ENCODE measurements around the gene MAPK4. TPM values are rescaled to one million over a fixed set of nuclear protein-coding genes. Genes with fewer than 3 reads are reported as not detected.

The MAPK4 gene
- total RNA-seq, 1 donor from 2014 or later: 30.3 TPM

DNA sequence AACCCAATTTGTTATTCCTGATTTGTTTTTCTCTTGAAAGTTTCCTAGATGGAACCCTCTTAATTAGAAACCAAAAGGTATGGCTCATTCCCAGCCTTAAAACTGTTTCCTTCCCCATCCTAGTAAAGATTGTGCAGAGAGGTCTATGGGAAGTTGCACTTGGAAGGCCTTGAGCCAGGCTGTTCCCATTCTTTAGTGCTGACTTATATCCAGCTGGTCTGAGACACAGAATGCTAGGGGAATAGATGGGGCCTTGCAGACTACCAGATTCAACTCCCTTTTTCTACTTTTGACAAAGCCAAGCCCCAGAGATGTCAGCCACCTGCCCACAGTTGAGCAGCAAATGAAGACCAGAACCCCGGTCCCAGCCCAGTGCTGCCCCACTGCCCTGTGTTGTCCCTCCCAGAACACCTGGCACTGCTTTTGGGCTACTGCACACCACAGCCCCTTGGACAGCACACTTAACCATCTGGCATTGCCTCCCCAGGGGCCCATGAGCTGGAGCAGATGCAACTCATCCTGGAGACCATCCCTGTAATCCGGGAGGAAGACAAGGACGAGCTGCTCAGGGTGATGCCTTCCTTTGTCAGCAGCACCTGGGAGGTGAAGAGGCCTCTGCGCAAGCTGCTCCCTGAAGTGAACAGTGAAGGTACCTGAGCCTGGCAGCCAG, 161.7 kb downstream of the MAPK4 start:
- DNase-seq: no peak

DNA sequence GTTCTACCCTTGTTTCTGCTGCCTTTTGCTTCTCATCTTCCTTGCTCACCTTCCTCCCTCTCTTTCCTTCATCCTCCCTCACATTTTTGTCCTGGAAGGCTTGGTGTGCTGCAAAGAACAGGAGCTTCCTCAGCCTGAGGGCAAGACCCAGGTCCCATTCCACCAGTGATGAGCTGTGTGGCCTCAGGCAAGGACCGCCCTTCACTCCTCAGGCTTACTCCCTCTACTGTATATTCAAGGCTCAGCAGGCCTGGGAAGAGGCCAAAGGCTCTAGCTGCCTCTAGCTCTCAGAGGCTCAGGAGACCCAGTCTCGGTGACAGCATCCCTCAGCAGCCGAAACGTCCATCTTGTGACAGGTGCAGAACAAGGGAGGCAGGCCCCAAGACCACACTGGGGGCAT, 162.4 kb downstream of the MAPK4 start:
- DNase-seq: no peak

DNA sequence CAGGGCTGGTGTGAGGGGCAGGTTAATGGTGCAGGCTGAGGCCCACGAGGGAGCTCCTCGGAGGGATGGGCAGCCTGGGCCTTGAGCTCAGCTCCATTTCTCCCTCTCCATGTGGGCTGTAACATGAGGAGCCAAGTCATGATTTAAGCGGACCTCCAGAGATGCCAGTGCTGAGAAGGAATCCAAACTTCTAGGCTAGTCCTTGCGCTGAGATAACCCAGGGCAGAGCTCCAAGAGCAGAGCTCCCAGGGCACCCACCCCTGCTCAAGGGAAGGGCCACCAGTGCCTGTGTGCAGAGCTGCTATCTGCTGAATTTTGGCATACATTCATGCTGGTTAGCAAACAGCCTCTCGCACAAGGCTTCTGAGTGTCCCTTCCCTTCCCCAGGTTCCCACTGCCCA, 164.9 kb downstream of the MAPK4 start:
- DNase-seq: no peak

DNA sequence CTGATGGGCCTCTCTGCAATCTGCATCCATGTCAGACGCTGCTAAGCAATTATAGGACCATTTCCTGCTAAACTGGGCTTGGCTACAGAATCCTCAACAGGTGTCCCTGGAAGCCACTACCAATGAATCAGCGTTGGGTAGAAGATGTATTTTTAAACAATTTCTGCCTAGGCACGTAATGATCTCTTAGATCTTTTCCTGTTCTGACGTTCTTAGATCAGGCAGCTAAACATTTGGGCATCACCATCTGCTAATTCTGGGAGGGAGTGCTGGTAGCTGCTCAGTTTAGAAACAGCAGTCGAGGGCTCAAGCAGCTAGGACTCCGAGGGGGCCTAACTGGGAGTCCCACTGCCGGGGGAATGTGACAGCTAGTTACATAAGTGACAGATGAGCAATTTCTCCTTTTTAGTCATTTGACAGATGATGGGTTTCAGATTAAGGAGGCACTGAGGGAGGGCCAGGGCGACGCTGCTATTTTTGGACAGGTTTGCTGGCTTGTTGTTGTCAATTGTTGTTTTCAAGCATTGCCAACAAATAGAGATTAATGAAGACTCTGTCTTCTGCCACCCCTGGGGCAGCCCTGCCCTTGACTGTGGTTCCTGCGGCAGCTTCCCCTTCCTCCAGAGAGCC, 167.2 kb downstream of the MAPK4 start:
- peak; percentile 35 for DNase-seq

DNA sequence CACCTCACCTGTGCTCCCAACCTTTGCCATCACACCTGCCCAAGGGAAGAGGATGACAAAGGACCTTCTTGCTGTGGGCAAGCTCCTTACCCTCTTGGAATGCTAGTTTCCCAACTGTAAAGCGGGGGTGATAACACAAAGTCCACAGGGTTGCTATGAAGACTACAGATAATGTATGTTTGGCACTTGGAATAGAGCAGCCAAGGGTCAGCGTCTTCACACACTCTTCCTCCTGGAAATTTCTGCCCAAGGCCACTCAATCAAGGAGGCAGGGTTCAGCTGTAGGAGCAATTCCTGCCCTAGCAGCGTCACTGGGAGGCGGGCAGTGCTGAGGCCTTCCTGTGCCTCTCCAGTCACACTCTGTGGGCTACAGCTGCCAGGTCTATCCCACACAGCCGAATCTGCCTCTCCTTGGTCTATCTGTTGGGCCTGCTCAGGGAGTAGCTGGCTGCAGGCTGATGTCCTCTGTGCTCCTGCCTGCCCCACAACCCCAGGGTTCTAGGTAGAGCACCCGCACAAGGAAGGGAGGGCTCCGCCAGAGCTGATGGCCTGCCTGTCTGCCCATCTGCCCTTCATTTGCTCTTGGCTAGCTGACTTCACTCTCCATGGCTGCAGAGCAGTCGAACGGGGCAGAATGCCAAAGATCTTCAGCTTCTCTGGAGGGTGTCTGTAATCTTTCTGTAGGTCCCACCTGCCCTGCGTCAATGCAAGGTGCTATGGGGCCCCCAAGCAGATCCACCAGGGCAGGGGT, 168.0 kb downstream of the MAPK4 start:
- peak; percentile 36 for DNase-seq

DNA sequence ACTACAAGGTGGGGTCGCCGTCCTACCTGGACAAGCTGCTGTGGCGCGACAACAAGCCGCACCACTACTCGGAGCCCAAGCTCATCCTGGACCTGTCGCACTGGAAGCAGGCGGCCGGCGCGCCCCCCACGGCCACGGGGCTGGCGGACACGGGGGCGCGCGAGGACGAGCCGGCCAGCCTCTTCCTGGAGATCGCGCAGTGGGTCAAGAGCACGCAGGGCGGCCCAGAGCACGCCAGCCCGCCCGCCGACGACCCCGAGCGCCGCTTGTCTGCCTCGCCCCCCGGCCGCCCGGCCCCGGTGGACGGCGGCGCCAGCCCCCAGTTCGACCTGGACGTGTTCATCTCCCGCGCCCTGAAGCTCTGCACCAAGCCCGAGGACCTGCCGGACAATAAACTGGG, 169.5 kb downstream of the MAPK4 start:
- DNase-seq: no peak

DNA sequence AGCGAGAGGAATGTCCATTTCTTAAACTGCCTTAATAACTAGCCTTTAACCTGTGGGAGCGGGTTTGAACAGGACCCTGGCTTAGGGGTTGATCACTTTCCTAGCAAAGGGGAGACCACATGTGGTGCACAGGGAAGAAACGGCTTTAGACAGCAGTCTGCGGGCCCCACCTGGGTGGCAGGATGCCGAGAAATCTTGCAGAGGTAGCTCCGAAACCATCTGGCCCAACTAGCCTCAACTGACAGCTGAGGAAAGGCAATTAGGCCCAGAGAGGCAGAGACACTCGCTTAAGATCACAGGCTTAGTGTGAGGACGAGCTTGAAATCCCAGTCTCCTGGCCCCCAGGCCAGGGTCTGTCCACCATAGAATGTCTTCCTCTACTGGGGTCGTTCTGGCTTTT, 170.1 kb downstream of the MAPK4 start:
- no peak for DNase-seq

DNA sequence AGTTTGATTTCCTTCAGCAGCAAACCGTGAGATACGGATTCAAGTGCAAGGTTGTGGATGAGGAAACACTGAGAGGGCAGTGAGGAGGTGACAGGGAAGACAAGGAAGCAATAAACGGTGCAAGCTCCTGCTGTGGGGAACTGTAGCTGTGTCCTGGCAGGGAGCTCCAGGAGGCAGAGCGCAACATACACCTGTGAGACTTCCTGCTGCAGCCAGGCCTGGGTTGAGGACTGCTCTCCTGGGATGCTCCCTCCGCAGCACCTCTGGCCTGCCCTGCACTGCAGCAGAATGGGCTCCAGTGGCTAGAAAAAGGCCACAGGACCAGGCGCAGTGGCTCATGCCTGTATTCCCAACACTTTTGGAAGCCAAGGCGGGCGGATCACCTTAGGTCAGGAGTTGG, 174.5 kb downstream of the MAPK4 start:
- no peak for DNase-seq

DNA sequence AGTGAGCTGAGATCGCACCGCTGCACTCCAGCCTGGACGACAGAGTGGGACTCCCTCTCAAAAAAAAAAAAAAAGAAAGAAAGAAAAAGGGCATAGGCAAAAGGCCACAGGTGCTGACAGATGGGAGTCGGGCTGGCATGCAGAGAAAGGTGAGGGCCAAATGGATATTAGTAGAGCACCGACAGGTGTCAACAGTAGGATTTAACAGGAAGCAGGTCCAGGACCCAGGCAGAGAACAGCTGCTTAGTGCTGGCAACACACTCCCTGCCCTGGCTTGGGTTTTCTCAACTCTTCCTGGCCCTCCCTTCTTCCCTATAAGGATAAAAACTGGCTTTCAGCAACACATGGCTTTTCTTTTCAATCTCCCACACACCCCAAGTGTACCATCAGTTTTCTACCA, 175.0 kb downstream of the MAPK4 start:
- DNase-seq: no peak

DNA sequence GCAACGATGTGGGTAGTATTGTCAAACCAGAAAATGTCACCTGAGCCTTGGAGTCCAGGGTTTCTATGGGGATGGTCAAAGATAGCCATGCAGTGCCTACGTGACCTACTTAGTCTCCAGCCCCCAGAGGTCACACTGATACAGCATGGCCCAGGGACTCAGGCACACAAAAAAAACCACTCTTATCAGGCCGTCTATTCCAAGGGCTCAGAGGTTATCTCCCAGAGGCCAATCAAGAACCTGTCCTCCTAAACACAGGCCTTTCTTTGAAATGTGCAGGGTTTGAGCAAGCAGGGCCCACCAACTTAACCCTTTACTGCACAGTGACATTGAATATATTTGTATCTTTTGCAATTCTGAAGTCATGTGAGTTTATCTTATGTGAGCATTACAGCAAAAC, 177.2 kb downstream of the MAPK4 start:
- DNase-seq: no peak

DNA sequence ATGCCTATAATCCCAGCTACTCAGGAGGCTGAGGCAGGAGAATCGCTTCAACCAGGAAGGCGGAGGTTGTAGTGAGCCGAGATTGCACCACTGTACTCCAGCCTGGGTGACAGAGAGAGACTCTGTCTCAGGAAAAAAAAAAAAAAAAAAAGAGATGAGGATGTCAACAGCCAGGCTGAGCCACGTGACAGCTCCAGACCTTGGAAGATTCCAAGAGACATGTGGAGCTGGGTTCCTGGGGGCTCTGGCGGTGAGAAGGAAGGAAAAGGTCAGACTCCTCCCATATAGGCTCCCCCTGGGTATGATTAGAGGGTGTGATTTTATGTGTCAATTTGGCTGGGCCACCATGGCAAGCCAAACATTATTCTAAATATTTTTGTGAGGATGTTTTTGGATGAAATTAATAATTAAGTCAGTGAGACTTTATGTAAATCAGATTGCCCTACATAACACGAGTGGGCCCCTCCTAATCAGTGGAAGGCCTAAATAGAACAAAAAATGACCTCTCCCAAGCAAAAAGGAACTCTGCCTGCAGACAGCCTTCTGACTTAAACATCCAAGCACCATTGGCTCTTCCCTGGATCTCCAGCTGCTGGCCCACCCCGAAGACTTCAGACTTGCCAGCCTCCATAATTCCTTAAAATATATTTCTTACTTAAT, 178.3 kb downstream of the MAPK4 start:
- no peak for DNase-seq

DNA sequence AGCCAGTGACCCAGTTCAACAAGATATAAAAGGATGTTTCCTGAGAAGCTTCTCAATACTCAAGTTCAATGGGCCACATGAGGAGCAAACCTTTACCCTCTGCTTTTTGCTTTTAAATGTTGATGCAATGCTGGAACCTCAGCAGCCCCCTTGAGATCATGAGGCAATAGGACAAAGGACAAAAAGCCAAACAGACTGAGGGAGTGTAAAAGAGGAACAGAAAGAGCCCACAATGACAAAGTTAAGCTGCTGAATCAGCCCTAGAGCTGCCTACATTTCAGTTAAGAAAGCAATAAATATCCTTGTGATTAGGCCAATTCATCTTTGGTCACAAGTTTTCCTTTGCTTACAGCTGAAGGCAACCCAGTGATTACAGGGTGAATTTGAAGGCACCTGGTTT, 183.1 kb downstream of the MAPK4 start:
- no peak for DNase-seq

DNA sequence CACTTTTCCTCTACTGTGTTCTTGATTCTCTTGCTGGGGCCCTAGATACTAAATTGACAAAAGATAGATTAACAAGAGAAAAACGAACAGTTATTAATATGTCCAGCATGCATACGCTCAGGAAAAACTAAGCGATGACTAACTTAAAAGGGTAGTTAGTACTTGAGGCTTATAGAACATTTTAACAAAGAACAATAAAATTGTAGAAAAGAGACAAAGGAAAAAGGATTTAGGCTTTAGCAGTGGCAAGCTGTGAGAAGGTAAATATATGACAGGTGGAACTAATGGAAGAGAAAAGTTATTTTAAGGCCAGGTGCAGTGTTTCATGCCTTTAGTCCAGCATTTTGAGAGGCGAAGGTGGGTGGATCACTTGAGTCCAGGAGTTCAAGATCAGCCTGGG, 184.4 kb downstream of the MAPK4 start:
- DNase-seq: no peak

DNA sequence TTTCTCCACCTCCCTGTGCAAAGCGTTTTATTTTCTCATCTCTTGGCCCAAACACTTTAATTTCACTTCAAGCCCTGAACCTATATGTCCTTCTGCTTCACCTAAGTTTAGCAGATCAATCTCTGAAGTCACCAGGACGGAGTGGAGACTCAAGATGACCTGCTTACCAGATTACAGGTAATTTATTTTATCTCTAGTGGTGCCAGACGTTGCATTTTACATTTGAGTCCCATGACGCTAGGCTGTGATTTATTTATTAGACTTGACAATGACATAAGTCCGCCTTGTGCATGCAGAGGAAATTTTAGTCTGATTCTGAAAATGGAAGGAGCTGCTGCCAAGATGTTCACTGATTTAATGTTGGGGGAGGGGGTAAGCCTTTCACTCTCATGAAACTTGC, 186.1 kb downstream of the MAPK4 start:
- DNase-seq: no peak

DNA sequence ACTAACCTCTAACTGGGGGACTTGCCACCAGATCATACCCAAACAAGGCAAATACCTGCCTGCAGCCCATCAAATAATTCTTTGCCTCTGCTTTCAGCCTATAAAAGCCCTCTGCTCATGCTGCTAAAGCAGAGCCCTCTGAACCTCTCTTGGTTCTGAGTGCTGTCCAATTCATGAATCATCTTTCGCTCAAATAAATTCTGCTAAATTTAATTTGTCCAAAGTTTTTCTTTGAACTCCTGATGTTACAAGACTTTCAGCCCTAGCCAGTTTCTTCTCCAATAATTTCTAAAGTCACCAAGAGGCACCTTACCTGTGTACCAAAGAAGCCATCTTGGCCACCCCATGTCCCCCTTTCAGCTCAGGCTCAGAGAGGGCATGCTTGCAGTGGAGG, 188.0 kb downstream of the MAPK4 start:
- DNase-seq: no peak

DNA sequence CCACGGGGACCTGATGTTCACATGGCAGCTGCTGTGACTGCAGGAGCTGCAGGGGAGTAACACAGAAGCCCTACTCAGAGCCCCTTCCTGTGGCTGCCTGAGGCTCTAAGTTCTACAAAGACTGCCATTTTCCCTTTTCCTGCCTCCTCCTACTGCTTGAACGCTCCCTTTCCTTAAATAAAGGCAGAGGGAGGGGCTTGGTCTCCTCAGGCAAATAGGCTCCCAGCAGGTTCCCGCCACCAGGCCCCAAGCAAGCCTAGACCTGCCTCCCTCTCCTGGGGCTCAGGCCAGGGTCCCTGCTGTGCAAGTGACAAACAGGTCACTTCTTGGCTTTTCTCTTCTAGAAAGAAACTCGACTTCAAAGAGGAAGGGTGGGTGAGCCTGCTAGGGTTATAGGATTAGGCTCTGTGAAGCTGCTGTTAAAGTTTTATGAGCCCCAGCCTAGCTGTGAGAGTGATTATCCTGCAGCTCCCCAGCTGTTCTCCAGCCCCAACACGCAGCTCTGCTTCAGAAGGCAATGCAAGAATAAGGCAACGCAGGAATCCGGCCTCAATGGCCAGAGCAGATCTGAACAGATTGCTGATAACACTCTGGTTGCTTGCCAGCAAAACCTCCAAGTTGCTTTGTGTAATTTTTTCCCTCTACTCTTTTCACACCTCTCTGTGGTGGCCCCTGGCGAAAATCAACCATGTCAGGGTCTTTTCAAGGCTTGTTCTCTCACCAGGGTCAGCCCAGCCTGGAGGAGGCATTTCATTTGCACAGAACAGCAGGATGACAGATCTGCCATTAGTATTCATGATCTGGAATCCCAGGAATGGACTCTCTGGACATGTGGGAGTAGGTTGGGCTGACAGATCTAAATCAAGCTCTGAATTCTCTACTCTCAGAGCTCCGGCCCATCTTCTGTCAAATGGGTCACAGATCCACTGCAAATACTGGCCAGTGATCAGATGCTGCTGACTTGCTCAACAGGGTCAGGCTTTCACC, 188.6 kb downstream of the MAPK4 start:
- no peak for DNase-seq

DNA sequence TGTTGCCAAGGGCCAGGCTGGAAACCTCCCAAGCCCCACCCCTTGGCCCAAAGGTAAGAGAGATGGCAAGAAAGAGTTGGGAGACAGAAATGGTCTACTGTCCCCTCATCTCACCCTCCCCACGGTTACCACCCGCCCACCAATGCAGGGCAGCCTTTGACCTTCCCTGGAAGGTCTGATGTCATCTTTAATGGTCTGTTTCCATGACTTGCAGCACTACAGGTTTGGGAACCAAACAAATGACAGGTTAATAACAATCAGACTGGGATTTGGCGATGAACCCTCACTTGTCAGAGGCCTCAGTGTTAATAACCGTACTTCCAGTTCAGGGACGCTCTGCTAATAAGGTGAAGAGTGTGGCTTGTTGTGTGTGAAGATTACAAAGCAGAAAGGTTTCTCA, 189.5 kb downstream of the MAPK4 start:
- DNase-seq: no peak

DNA sequence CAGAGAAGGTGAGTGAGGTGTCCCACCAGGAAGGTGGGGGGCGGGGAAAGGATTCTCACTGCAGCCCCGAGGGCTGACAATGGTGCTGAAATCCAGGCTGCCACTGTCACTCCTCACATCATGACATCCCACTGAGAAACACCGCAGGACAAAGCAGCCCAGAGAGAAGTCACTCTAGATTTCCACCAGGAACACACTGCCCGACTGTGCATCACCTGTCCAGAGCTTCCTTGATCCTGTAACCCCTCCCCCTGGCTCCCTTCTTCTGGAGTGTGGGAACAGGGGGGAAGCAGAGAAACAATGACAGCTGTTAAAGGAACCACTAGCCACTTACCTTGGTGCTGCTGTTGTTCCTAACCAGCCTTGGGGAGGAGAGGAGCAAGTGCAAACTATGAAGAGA, 190.1 kb downstream of the MAPK4 start:
- no peak for DNase-seq

DNA sequence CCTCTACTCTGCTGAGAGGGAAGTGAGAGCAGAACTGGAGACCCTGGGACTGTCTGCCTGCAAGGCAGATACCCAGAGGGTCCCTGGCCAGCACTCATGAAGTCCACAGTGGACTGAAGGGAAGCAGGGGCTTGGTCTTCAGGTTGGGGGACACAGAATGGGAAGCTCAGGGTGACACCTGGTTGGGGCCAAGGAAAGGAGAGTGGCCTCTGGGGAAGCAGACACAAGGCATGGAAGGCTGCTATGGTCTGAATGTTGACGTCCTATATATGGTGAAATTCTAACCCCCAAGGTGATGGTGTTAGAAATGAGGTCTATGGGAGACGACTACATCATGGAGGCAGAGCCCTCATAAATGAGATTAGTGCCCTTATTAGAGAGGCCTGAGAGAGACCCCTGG, 190.7 kb downstream of the MAPK4 start:
- DNase-seq: no peak

DNA sequence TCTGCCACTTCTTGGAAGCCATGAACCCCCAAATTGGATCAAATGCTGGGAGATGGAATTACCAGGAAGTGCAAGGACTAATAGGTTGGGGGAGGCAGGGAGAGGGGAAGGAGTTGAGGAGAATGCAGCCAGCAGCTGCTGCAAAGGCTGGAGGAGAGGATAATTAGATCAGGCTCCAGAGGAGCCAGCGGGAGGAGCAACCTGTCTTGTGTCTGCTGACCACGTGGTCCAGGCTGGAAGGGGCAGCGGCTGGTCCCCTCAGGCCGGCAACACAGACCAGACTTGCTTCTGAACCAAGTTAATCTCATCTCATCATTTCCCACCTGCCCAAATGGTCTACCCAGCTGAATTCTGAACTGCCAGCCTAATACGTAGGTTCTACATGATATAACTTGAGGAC, 191.6 kb downstream of the MAPK4 start:
- DNase-seq: no peak

DNA sequence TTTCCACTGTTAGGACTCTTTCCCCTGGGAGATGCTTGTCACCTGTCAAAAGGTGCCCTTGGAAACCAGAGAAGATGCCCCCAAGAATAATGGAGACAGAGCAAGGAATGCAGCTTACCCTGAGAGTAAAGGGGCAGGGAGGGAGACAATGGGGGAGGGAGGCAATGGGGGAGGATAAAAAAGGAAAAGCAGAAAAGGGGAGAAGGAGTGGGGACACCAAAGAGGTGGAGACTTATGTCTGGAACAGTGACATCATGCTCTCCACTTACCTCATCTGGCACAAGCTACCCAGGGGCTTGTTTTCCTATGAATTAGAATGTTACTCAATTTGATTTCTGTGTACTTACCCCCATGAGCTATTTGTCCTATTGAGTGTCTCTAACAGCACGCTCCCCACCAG, 192.1 kb downstream of the MAPK4 start:
- DNase-seq: no peak

DNA sequence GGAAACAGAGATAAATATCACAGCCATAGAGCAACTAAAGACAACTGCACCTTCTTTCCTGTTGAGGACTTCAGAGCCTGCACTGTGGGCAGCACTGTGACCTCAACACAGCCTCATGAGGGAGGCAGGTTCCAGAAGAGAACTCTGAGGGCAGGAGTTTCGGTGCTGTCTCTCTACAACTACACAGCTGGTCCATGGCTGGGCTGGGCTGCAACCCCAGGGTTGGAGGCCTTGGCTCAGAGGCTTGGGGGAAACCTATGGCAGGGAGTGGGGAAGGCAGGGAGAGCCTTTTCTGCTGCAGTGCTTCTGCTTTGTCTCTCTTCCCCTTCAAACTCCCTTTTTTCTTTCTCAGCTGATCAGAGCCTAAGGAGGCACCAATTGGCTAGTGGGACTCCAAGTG, 193.4 kb downstream of the MAPK4 start:
- DNase-seq: no peak

Measured in occipital lobe (tissue), 2 donors.